Heart left ventricle (tissue), 16 donors: Measurements from ENCODE around the gene TMEM150A. TPM values are rescaled to one million over a fixed set of nuclear protein-coding genes. Genes with fewer than 3 reads are reported as not detected.

Source experiments
- ATAC-seq, 4 donors: fragments of 200-7000 bp; cut with Tn5 transposase; one replicate each; pipeline ENCODE4 v1.9.1; 2020 to 2022; ENCODE audit warnings: moderate library complexity in 4 of 4, mild to moderate bottlenecking in 3 of 4, moderate number of reproducible peaks in 1 of 4
- DNase-seq, 5 donors: peaks; one replicate each; pipeline ENCODE4 v3.0.0-alpha.2; 2020
- H3K27ac ChIP-seq, 12 donors: fragments of 200-600 bp; sonication (generic) in 4 of 12; one replicate each; pipeline versions ENCODE4 v1.5.0 to v1.8.0; 2016 to 2022; ENCODE audit warnings: mild to moderate bottlenecking in 2 of 12
- H3K27me3 ChIP-seq, 9 donors: fragments of 200-600 bp; sonication (generic) in 2 of 9; one replicate each; pipeline versions ENCODE4 v1.5.1 to v1.8.0; 2016 to 2022; ENCODE audit warnings: mild to moderate bottlenecking in 3 of 9
- H3K36me3 ChIP-seq, 9 donors: fragments of 200-600 bp; sonication (generic) in 2 of 9; one replicate each; pipeline versions ENCODE4 v1.5.0 to v1.8.0; 2018 to 2022; ENCODE audit warnings: mild to moderate bottlenecking in 2 of 9
- H3K4me1 ChIP-seq, 12 donors: fragments of 200-600 bp; sonication (generic) in 4 of 12; one replicate each; pipeline versions ENCODE4 v1.5.0 to v1.8.0; 2016 to 2022; ENCODE audit warnings: mild to moderate bottlenecking in 3 of 12
- H3K4me3 ChIP-seq, 12 donors: fragments of 200-600 bp; sonication (generic) in 4 of 12; one replicate each; pipeline versions ENCODE4 v1.5.0 to v1.8.0; 2017 to 2022; ENCODE audit warnings: mild to moderate bottlenecking in 9 of 12, moderate library complexity in 4 of 12
- H3K9me3 ChIP-seq, 12 donors: fragments of 200-600 bp; sonication (generic) in 4 of 12; one replicate each; pipeline versions ENCODE4 v1.5.0 to v1.8.0; 2016 to 2022; ENCODE audit warnings: mild to moderate bottlenecking in 1 of 12
- POLR2A ChIP-seq, 2 donors: fragments of 450-650 bp; IDR thresholded peaks; one replicate each; pipeline ENCODE4 v1.6.1; 2017; ENCODE audit warnings: antibody characterized with exemption in 2 of 2, mild to moderate bottlenecking in 2 of 2, moderate library complexity in 2 of 2
- WGBS, 4 donors: extraction: QIAGEN DNeasy Blood & Tissue Kit in 2 of 4; methylation state at CpG; one replicate each; pipeline versions ENCODE4 v1.1.5 to v1.1.7; 2013 to 2018; 5-methylcytosine and 5-hydroxymethylcytosine counted together
- intact Hi-C, 10 donors: fragments of 100-400 bp; cut with DNase I; formaldehyde crosslinking; loops; one replicate each; pipeline versions ENCODE4 v1.11.1 to v1.14.2; 2022
- long read RNA-seq, 3 donors: library from polyadenylated mRNA; unstranded; transcript quantifications; one replicate each; pipeline ENCODE4 v2.0.0, GENCODE V29; 2020 to 2021
- polyA plus RNA-seq, 2 donors: library from polyadenylated mRNA; stranded (reverse); fragments of 200-250 nt; gene quantifications; one replicate each; pipeline ENCODE4 v1.2.3, GENCODE V29; 2013
- total RNA-seq, 9 donors: library from RNA; depleted of rRNA in 2 of 9; stranded (reverse); fragments of >200 nt in 2 of 9; fragmentation: NEBNext Ultra II Directional in 3 of 9; extraction: Animal tissue kit (Norgen Biotek cat#: 25700) in 3 of 9; gene quantifications; one replicate each; pipeline versions ENCODE4 v1.1.0 to v1.2.4, GENCODE V29; 2016 to 2023
- TF ChIP-seq, protein P1 (sequence below), 12 donors: fragments of 200-600 bp; sonication (generic) in 4 of 12; IDR thresholded peaks; one replicate each; pipeline versions ENCODE4 v1.5.0 to v1.8.0; 2018 to 2022; ENCODE audit warnings: antibody characterized with exemption in 12 of 12, mild to moderate bottlenecking in 5 of 12
- donor health status: ischemic (EF 13 %, LVEDD 7.1; RV severe dilation, severe dysfunction).
- donor health status: healthy with polysubstance abuse.
- donor health status: DM: no; HTN: yes; CAD: no.
- donor health status: DM: no; HTN: no; CAD: no.
- donor health status: ischemic (EF 25% LVEDD 6.9; RV normal size, moderate dysfunction).
- donor health status: ischemic (EF 25% LVEDD 5.7; RV mildly dilated, moderate dysfunction).
- donor health status: healthy.
- donor health status: DM: yes; HTN: yes; CAD: no.
- donor health status: ischemic (EF 35%, LVEDD 5.7; RV mildly dilated, moderate dysfunction).
- donor health status: nonischemic (EF 11% LVEDD 7.7; RV severe dilation, severe dysfunction).
- donor health status: DM: yes; HTN: yes; CAD: no.
- donor health status: PGD.
- donor health status: ischemic (EF 29% LVEDD 5.4; RV normal size, mild dysfunction).
- donor health status: nonischemic (EF 23%, LVEDD 6.1; RV moderate dilation, normal function).

Gene TMEM150A, protein sequence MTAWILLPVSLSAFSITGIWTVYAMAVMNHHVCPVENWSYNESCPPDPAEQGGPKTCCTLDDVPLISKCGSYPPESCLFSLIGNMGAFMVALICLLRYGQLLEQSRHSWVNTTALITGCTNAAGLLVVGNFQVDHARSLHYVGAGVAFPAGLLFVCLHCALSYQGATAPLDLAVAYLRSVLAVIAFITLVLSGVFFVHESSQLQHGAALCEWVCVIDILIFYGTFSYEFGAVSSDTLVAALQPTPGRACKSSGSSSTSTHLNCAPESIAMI
- total RNA-seq = 10 to 100 TPM in 5 of 9 donors, 1 to 10 TPM in 4; 6.4 to 20.8 (median 11.5) TPM
- polyA plus RNA-seq = 10 to 100 TPM; 10.5 to 14.1 TPM
- long read RNA-seq, donor 1, transcript TMEM150A-202 (8 exons, 1,518 nt) = major isoform, 10 of 20 reads
- long read RNA-seq, donor 1, partial matches to known transcripts = 4 of 20 reads
- long read RNA-seq, donor 1, other reads (novel, unspliced or antisense) = 5 of 20 reads
- long read RNA-seq, donor 2, transcript TMEM150A-202 (8 exons, 1,518 nt) = major isoform, 12 of 28 reads
- long read RNA-seq, donor 2, partial matches to known transcripts = 5 of 28 reads
- long read RNA-seq, donor 2, other reads (novel, unspliced or antisense) = 6 of 28 reads
- long read RNA-seq, donor 3, partial matches to known transcripts = 3 of 21 reads
- long read RNA-seq, donor 3, other reads (novel, unspliced or antisense) = 8 of 21 reads

DNA sequence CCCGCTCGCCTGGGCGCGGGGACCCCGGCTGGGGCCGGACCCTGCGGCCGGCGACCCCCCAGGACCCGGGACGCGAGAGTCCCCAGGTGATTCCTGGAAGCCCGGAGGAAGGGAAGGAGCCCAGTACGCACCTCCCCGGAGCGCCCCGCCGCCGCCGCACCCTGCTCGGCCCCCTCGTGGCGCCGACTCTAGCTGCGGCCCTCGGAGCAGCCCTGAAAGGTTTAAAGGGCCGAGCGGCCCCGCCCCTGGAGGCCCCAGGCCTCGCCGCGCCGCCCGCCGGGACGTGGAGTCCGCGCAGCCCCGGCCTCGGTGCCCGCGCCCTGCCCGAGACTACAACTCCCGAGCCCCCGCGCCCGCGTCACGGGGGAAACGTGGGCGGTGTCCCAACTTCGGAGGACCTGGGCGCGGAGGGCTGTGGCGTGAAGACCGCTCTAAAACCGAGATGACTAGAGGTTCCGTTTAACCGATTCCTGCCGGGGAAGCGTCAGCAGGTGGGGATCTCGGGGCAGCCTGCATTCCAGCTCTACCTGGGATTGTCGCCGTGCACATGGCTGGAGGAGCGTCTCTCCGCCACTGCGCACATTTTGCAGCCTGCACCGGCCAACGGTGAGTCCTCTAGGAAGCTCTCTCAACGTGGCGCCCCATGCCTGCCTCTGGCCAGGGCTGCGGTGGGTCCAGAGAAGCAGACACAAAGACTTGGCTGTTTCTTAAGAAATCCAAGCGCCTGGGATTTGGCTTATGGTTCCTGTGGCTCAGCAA is at the start of gene TMEM150A:
Gene TMEM150A, minus strand, starts transcription at position 223 of the 759 bp plus-strand sequence. CDS start 750 bp downstream, outside the sequence.
- H3K4me3 ChIP-seq = peak within 1 kb of the TSS; percentile 59 to 87 (median 77)
- no peaks in the 10 kb centered on the region for H3K9me3 ChIP-seq
- TF ChIP-seq, protein P1, sequence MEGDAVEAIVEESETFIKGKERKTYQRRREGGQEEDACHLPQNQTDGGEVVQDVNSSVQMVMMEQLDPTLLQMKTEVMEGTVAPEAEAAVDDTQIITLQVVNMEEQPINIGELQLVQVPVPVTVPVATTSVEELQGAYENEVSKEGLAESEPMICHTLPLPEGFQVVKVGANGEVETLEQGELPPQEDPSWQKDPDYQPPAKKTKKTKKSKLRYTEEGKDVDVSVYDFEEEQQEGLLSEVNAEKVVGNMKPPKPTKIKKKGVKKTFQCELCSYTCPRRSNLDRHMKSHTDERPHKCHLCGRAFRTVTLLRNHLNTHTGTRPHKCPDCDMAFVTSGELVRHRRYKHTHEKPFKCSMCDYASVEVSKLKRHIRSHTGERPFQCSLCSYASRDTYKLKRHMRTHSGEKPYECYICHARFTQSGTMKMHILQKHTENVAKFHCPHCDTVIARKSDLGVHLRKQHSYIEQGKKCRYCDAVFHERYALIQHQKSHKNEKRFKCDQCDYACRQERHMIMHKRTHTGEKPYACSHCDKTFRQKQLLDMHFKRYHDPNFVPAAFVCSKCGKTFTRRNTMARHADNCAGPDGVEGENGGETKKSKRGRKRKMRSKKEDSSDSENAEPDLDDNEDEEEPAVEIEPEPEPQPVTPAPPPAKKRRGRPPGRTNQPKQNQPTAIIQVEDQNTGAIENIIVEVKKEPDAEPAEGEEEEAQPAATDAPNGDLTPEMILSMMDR (IDR thresholded peaks at IDR 0.05) = peak; percentile 12 to 67 (median 48)
- peak; percentile 56 to 97 for TF ChIP-seq POLR2A (IDR thresholded peaks at IDR 0.05)
- WGBS, 4 donors = 0 to 1% (median 0%) methylated on average over 43 to 73 of the region's 73 CpGs
- peak within 1 kb of the TSS; percentile 78 to 93 (median 88) for H3K27ac ChIP-seq
- ATAC-seq = peak; percentile 83 to 96 (median 94)
- H3K27me3 ChIP-seq = no peaks in the 10 kb centered on the region
- intact Hi-C loops = loop anchor here in 4 of 10 donors (2.0 to 5.0 kb wide), 3 partner anchors 35 to 42 kb away; partner anchors contain the start of gene GGCX (in 3 of the 4)
- H3K36me3 ChIP-seq = peaks cover 0 to 40% (median 23%) of the 10 kb centered on the region in 9 donors
- H3K4me1 ChIP-seq = peaks cover 0 to 61% (median 48%) of the 10 kb centered on the region in 12 donors
- peak; percentile 95 to 98 (median 96) for DNase-seq

DNA sequence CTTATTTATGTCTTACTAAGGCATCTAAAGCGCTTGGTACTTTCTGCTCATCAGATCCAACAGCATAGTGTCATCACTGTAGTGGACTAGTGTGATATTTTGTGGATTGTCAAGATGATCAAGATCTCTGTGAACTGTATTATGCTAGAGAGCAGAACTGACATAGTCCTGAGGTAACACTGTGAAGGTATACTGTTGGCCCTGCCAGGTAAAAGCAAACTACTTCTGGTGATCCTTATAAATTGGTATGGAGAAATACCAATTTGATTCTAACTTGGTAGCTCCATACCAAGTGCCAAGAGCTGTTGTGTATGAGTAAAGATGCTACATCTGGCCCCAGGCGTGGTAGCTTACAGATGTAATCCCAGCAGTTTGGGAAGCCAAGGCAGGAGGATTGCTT is 49.6 kb upstream of the TMEM150A start:
- Histone ChIP-seq H3K9me3 (no peaks in the 10 kb centered on the region), H3K27ac (no peak overlapping the region), H3K27me3 (no peaks in the 10 kb centered on the region), H3K36me3 (peaks cover 0 to 84% (median 69%) of the 10 kb centered on the region in 9 donors), H3K4me1 (peaks cover 0 to 16% (median 11%) of the 10 kb centered on the region in 12 donors), H3K4me3 (no peak overlapping the region)
- intact Hi-C loops = loop anchor here in 1 of 10 donors (10.0 kb wide), 1 partner anchor 433 kb away; no protein-coding TSS in a partner anchor
- ATAC-seq = no peak
- 97 to 100% (median 97%) methylated on average over 2 of the region's 2 CpGs for WGBS, 4 donors
- DNase-seq = no peak
- no peak for TF ChIP-seq POLR2A (IDR thresholded peaks at IDR 0.05)
- TF ChIP-seq, protein P1 (IDR thresholded peaks at IDR 0.05) = no peak

DNA sequence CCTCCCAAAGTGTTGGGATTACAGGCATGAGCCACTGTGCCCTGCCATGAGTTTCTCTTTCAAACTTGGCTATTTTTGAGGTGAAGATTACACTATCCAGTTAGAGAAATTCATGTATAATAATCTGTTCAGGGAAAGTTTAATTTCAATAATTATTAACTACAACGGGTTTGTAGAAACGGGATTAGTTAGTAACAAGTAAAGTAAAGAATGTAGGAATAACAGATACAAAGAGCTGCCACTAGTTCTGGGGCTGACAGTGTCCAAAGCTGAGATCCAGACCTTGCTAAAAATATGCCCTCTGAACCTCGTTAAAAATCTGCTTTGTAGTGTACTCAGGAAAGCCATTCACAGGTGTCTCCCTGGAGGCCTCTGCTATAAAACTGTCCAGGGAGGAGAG is 48.6 kb upstream of the TMEM150A start:
- peaks cover 0 to 86% (median 74%) of the 10 kb centered on the region in 9 donors for H3K36me3 ChIP-seq
- no peaks in the 10 kb centered on the region for H3K27me3 ChIP-seq
- intact Hi-C loops = loop anchor here in 1 of 10 donors (10.0 kb wide), 1 partner anchor 434 kb away; no protein-coding TSS in a partner anchor
- ATAC-seq = no peak
- TF ChIP-seq, protein P1 (IDR thresholded peaks at IDR 0.05) = no peak
- no peak for TF ChIP-seq POLR2A (IDR thresholded peaks at IDR 0.05)
- 79 to 84% (median 81%) methylated on average over 3 of the region's 3 CpGs for WGBS, 4 donors
- H3K27ac ChIP-seq = no peak overlapping the region
- peaks cover 0 to 16% (median 11%) of the 10 kb centered on the region in 12 donors for H3K4me1 ChIP-seq
- H3K4me3 ChIP-seq = no peak overlapping the region
- no peaks in the 10 kb centered on the region for H3K9me3 ChIP-seq
- no peak for DNase-seq
